Stimulated activated effector memory CD8-positive, alpha-beta T cell treated with anti-CD3 and anti-CD28 coated beads, Interleukin-12 subunit alpha, Interleukin-12 subunit beta, amount 100 ng/mL, for 72 hours (primary cell): ENCODE measurements around the gene PITX1.

Experiments
- ATAC-seq: fragments of 150-1000 bp; cut with Tn5 transposase; 2 replicates; pipeline ENCODE4 v1.10.0; 2021
- DNase-seq, 2 donors: peaks; one replicate each; pipeline ENCODE4 v3.0.0; 2021 to 2022; ENCODE audit warnings: low spot score in 2 of 2
- H3K27ac Mint-ChIP-seq: one replicate; pipeline ENCODE4 v1.8.0; 2022; ENCODE audit warnings: mild to moderate bottlenecking, mixed read lengths
- H3K36me3 Mint-ChIP-seq: one replicate; pipeline ENCODE4 v1.8.0; 2022; ENCODE audit warnings: mild to moderate bottlenecking, mixed read lengths
- H3K4me1 Mint-ChIP-seq: one replicate; pipeline ENCODE4 v1.8.0; 2022; ENCODE audit warnings: mixed read lengths
- H3K4me3 Mint-ChIP-seq: one replicate; pipeline ENCODE4 v1.8.0; 2022; ENCODE audit warnings: mild to moderate bottlenecking, mixed read lengths
- H3K9me3 Mint-ChIP-seq: one replicate; pipeline ENCODE4 v1.8.0; 2022; ENCODE audit warnings: mixed read lengths

PITX1 gene

GRCh38 chr5:135053278-135053677 is 19.2 kb upstream of the PITX1 start:
- ATAC-seq: no peak
- no peak overlapping the region for H3K4me3 Mint-ChIP-seq
- DNase-seq: no peak
- no peaks in the 10 kb centered on the region for H3K36me3 Mint-ChIP-seq
- H3K4me1 Mint-ChIP-seq: no peaks in the 10 kb centered on the region
- H3K9me3 Mint-ChIP-seq: no peaks in the 10 kb centered on the region
- H3K27ac Mint-ChIP-seq: no peak overlapping the region

GRCh38 chr5:135052511-135053145 is 18.6 kb upstream of the PITX1 start:
- Mint-ChIP-seq H3K4me3 (no peak overlapping the region), H3K9me3 (no peaks in the 10 kb centered on the region), H3K4me1 (no peaks in the 10 kb centered on the region), H3K27ac (no peak overlapping the region), H3K36me3 (no peaks in the 10 kb centered on the region)
- DNase-seq (no peak), ATAC-seq (no peak)

GRCh38 chr5:135051872-135052271 is 17.8 kb upstream of the PITX1 start:
- Mint-ChIP-seq H3K4me1 (no peaks in the 10 kb centered on the region), H3K27ac (no peak overlapping the region), H3K4me3 (no peak overlapping the region), H3K36me3 (no peaks in the 10 kb centered on the region), H3K9me3 (no peaks in the 10 kb centered on the region)
- DNase-seq (no peak), ATAC-seq (no peak)

- H3K4me3 Mint-ChIP-seq: no peak overlapping the region
Measured at GRCh38 chr5:135051399-135051798, 17.4 kb upstream of the PITX1 start.

DNA sequence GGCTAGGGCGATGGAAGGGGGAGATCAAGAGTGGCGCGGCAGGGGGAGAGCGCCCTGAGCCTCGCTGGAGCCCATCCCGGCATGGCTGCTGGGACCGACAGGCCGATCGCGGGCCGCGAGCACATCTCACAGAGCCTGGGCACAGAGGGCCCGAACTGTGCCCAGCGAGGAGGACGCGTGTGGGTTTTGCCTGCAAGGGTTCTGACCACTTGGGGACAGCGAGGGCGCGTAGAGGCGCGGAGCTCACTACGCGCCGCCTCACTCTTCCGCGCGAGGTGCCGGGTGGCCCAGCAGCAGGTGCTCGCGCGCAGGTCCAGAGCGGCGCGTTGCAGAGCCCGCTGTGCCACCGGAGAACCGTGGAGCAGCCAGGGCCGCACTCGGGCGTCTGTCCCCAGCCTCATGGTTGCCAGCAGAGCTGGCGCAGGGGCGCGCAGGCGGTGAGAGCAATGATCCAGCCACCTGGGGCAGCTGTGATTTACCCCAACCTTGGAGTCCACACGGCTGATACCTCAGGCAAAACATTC is 16.3 kb upstream of the PITX1 start:
- no peak overlapping the region for H3K4me3 Mint-ChIP-seq

More at GRCh38 chr5:135051399-135051798, 17.4 kb upstream of the PITX1 start:
- no peaks in the 10 kb centered on the region for H3K4me1 Mint-ChIP-seq
- DNase-seq (no peak), ATAC-seq (no peak)
- no peak overlapping the region for H3K27ac Mint-ChIP-seq
- H3K9me3 Mint-ChIP-seq: no peaks in the 10 kb centered on the region
- H3K36me3 Mint-ChIP-seq: no peaks in the 10 kb centered on the region

GRCh38 chr5:135048930-135049329 is 14.9 kb upstream of the PITX1 start:
- ATAC-seq (no peak), DNase-seq (no peak)
- Mint-ChIP-seq H3K9me3 (no peaks in the 10 kb centered on the region), H3K4me3 (no peak overlapping the region), H3K4me1 (no peaks in the 10 kb centered on the region), H3K27ac (no peak overlapping the region), H3K36me3 (no peaks in the 10 kb centered on the region)

More for the DNA sequence above, 16.3 kb upstream of the PITX1 start:
- H3K27ac Mint-ChIP-seq: no peak overlapping the region
- no peak for DNase-seq
- ATAC-seq: no peak
- no peaks in the 10 kb centered on the region for H3K36me3 Mint-ChIP-seq
- no peaks in the 10 kb centered on the region for H3K4me1 Mint-ChIP-seq
- H3K9me3 Mint-ChIP-seq: no peaks in the 10 kb centered on the region

GRCh38 chr5:135048286-135048685 is 14.3 kb upstream of the PITX1 start:
- Mint-ChIP-seq H3K36me3 (no peaks in the 10 kb centered on the region), H3K9me3 (no peaks in the 10 kb centered on the region), H3K4me3 (no peak overlapping the region), H3K27ac (no peak overlapping the region), H3K4me1 (no peaks in the 10 kb centered on the region)
- no peak for ATAC-seq
- DNase-seq: no peak

- Mint-ChIP-seq H3K9me3 (no peaks in the 10 kb centered on the region), H3K27ac (no peak overlapping the region)
Measured at GRCh38 chr5:135047347-135047695, 13.3 kb upstream of the PITX1 start.

GRCh38 chr5:135046661-135047346 is 12.8 kb upstream of the PITX1 start:
- DNase-seq (no peak), ATAC-seq (no peak)
- Mint-ChIP-seq H3K9me3 (no peaks in the 10 kb centered on the region), H3K4me1 (no peaks in the 10 kb centered on the region), H3K36me3 (no peaks in the 10 kb centered on the region), H3K4me3 (no peak overlapping the region), H3K27ac (no peak overlapping the region)

More at GRCh38 chr5:135047347-135047695, 13.3 kb upstream of the PITX1 start:
- Mint-ChIP-seq H3K36me3 (no peaks in the 10 kb centered on the region), H3K4me3 (no peak overlapping the region), H3K4me1 (no peaks in the 10 kb centered on the region)
- DNase-seq: no peak
- no peak for ATAC-seq

DNA sequence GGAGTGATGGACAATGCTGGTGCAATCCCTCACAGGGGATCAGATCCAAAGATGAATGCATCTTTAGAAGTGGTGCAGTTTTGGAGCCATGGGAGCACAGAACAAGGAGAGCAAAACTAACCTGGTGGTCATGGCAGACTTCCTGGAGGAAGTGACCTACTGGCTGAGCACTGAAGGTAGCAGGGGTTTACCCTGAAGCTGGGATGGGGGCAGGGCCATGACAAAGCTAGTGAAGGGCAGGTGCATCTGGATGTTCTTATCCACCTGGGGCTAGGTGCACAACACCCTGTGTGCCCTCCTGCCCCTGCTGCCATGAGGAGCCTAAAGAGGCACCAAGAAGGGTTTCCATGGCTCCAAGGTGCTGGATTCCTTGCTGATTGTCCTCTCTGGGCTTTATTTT is 11.5 kb upstream of the PITX1 start:
- no peaks in the 10 kb centered on the region for H3K9me3 Mint-ChIP-seq
- ATAC-seq (no peak), DNase-seq (no peak)
- H3K27ac Mint-ChIP-seq: no peak overlapping the region
- H3K4me1 Mint-ChIP-seq: peaks cover 2% of the 10 kb centered on the region
- H3K4me3 Mint-ChIP-seq: no peak overlapping the region
- no peaks in the 10 kb centered on the region for H3K36me3 Mint-ChIP-seq

DNA sequence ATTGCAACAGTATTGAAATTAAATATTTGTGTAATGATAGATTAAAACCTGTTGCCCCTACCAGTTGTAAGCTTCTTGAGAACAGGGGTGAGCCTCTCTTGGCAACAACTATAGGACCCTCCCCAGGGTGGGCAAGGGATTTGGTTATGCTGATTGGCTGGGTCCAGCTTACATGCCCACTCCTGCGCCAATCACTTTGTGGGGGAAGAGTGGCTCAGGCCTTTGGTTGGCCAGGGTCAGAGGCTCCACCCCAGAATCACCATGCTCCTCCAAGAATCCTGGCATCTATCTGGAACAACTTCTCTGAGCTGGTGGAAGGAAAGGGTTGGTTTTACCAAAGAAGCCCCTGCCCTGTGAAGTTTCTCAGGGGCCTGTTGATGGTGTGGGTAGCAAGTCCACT is 8.6 kb upstream of the PITX1 start:
- DNase-seq (no peak), ATAC-seq (no peak)
- H3K9me3 Mint-ChIP-seq: no peaks in the 10 kb centered on the region
- peaks cover 6% of the 10 kb centered on the region for H3K4me1 Mint-ChIP-seq
- no peak overlapping the region for H3K4me3 Mint-ChIP-seq
- H3K27ac Mint-ChIP-seq: no peak overlapping the region
- no peaks in the 10 kb centered on the region for H3K36me3 Mint-ChIP-seq

- no peaks in the 10 kb centered on the region for H3K36me3 Mint-ChIP-seq
- H3K27ac Mint-ChIP-seq: no peak overlapping the region
- no peaks in the 10 kb centered on the region for H3K9me3 Mint-ChIP-seq
- no peak overlapping the region for H3K4me3 Mint-ChIP-seq
- peaks cover 6% of the 10 kb centered on the region for H3K4me1 Mint-ChIP-seq
- no peak for ATAC-seq
- no peak for DNase-seq
Measured at GRCh38 chr5:135041726-135042125, 7.7 kb upstream of the PITX1 start.

DNA sequence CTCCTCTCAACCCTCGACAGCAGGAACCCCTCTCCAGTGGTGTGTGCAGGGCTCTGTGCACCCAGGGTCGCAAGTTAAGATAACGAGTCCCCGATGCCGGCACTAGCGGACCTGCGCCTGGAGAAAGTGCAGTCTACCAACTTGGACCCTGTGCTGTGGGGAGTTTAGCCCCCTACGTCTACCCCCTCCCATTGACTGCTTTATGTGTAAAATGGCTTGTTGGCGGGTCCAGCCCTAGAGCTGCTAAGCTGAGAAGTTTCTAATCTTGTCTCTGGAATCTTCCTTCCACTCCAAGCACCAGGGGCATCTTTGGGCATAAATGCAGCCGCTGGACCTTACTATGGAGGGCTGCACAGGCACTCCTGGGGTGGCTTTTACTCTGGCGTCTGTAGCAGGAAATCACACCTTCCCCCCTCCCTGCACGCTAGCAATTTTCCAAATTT is 7.1 kb upstream of the PITX1 start:
- ATAC-seq: no peak
- DNase-seq: no peak
- Mint-ChIP-seq H3K4me3 (no peak overlapping the region), H3K27ac (no peak overlapping the region), H3K9me3 (no peaks in the 10 kb centered on the region), H3K4me1 (peaks cover 6% of the 10 kb centered on the region), H3K36me3 (no peaks in the 10 kb centered on the region)

DNA sequence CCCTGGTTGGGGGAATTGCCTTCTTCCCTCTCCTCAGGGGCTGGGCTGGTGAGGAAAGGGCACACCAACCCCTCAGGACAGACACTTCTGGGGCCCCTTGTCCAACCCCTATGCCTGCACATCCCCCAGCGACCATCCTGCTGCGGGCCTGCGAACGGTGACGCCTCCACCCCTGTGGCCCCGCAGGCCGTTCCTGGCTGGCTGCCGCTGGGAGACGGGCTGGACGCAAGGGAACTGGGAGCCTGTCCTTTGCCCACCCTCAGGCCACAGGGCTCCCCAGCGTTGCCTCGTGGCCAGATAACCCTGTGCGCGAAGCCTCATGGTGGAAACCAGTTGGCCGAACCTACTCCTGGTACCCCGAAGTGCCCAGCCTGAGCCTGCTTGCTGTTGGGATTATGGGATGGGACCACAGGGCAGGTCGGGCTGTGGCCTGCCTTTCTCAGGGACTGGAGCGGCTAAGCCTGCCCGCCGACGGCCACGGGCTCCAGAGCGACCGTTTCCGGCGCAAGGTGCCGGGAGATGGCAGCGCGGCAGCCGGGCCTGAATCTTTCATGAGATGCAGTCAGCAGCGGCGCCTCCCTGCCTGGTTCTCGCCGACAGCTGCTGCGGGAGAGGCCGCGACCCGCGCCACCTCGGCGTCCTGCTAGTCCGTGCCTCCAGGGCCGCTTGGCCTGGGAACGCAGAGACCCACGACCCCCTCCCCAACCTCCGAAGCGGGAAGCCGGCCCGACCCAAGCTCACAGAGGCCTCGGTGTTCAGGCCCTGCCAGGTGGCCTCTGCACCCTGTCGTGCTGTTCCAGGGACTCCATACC is 6.5 kb upstream of the PITX1 start:
- H3K4me3 Mint-ChIP-seq: no peak overlapping the region
- ATAC-seq: no peak
- H3K36me3 Mint-ChIP-seq: no peaks in the 10 kb centered on the region
- no peak for DNase-seq
- no peaks in the 10 kb centered on the region for H3K9me3 Mint-ChIP-seq
- peaks cover 6% of the 10 kb centered on the region for H3K4me1 Mint-ChIP-seq
- H3K27ac Mint-ChIP-seq: no peak overlapping the region

DNA sequence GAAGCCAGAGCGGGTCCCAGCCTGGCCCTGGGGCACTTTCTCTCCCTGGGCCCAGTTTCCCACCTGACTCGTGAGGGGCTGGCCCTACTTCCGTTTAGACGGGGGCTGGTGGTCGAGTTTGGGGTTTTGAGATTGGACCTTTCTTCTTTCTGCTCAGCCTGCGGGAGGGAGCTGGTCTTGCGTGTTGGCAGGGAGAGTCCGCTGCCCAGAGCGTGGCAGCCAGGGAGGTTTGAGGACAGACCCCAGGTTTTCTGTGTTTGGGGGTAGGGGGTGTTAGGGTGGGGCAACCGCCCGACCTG is 6.0 kb upstream of the PITX1 start:
- Mint-ChIP-seq H3K9me3 (no peaks in the 10 kb centered on the region), H3K4me3 (no peak overlapping the region), H3K27ac (no peak overlapping the region), H3K4me1 (peaks cover 10% of the 10 kb centered on the region), H3K36me3 (no peaks in the 10 kb centered on the region)
- DNase-seq (no peak), ATAC-seq (no peak)
